Neural progenitor cell (in vitro differentiated cells): ENCODE data around the gene PMIS2.

Experiments
- CTCF ChIP-seq: fragments of 200-600 bp; sonication (generic); IDR thresholded peaks from 2 replicates; pipeline ENCODE4 v1.5.1; 2017; ENCODE audit warnings: antibody characterized with exemption, mild to moderate bottlenecking
- EZH2 ChIP-seq: fragments of 200-600 bp; sonication (generic); IDR thresholded peaks from 2 replicates; pipeline ENCODE4 v1.6.1; 2017; ENCODE audit warnings: antibody characterized with exemption, mild to moderate bottlenecking, moderate library complexity

GRCh38 chr19:35601971-35602370 is 16.0 kb downstream of the PMIS2 start:
- TF ChIP-seq EZH2 (no peak), CTCF (no peak)
